Astrocyte (in vitro differentiated cells and primary cell): ENCODE measurements around the gene EGFL8. TPM values are rescaled to one million over a fixed set of nuclear protein-coding genes. Genes with fewer than 3 reads are reported as not detected.

Experiments used
- DNase-seq: peaks from one replicate; pipeline ENCODE4 v3.0.0-alpha.2; 2010; ENCODE audit warnings: low read depth
- FAIRE-seq: peaks from 2 replicates; lab custom pipeline; 2011; peaks lifted over from hg19 to GRCh38; lab: Jason Lieb, UNC
- H2AFZ ChIP-seq: 2 replicates; pipeline ENCODE4 v1.6.0; 2012; ENCODE audit warnings: low read depth, low read length, inconsistent platforms
- H3K27ac ChIP-seq: 2 replicates; pipeline ENCODE4 v1.5.1; 2011; ENCODE audit warnings: low read depth, low read length, inconsistent platforms
- H3K27me3 ChIP-seq: 2 replicates; pipeline ENCODE4 v1.6.0; 2011; ENCODE audit warnings: low read length, inconsistent platforms; ENCODE audit not compliant: insufficient read depth
- H3K36me3 ChIP-seq: 2 replicates; pipeline ENCODE4 v1.5.1; 2011; ENCODE audit warnings: low read length, inconsistent platforms; ENCODE audit not compliant: insufficient read depth
- H3K4me1 ChIP-seq: 2 replicates; pipeline ENCODE4 v1.5.1; 2011; ENCODE audit warnings: low read length, inconsistent platforms; ENCODE audit not compliant: insufficient read depth
- H3K4me2 ChIP-seq: 2 replicates; pipeline ENCODE4 v1.6.0; 2012; ENCODE audit warnings: low read length, inconsistent platforms
- H3K4me3 ChIP-seq: 2 replicates; pipeline ENCODE4 v1.5.1; 2011; ENCODE audit warnings: low read depth, mild to moderate bottlenecking, low read length, inconsistent platforms; ENCODE audit not compliant: insufficient read depth
- H3K79me2 ChIP-seq: 2 replicates; pipeline ENCODE4 v1.6.0; 2012; ENCODE audit warnings: mild to moderate bottlenecking, low read length, inconsistent platforms; ENCODE audit not compliant: insufficient read depth
- H3K9ac ChIP-seq: 2 replicates; pipeline ENCODE4 v1.6.0; 2012; ENCODE audit warnings: mild to moderate bottlenecking, low read length, inconsistent platforms
- H3K9me3 ChIP-seq: 2 replicates; pipeline ENCODE4 v1.5.1; 2012; ENCODE audit warnings: low read depth, mild to moderate bottlenecking, low read length, inconsistent platforms; ENCODE audit not compliant: insufficient read depth
- H4K20me1 ChIP-seq: 2 replicates; pipeline ENCODE4 v1.6.0; 2012; ENCODE audit warnings: low read length, inconsistent platforms; ENCODE audit not compliant: insufficient read depth
- H3K27ac Mint-ChIP-seq: one replicate; pipeline ENCODE4 v1.8.0; 2021; ENCODE audit warnings: mild to moderate bottlenecking, mixed read lengths; ENCODE audit not compliant: unreplicated experiment
- H3K27me3 Mint-ChIP-seq: one replicate; pipeline ENCODE4 v1.8.0; 2021; ENCODE audit warnings: low read depth, mixed read lengths; ENCODE audit not compliant: unreplicated experiment
- H3K36me3 Mint-ChIP-seq: one replicate; pipeline ENCODE4 v1.8.0; 2021; ENCODE audit warnings: low read depth, mixed read lengths; ENCODE audit not compliant: unreplicated experiment
- H3K4me1 Mint-ChIP-seq: one replicate; pipeline ENCODE4 v1.8.0; 2021; ENCODE audit warnings: low read depth, mixed read lengths; ENCODE audit not compliant: unreplicated experiment
- H3K4me3 Mint-ChIP-seq: one replicate; pipeline ENCODE4 v1.8.0; 2021; ENCODE audit warnings: mild to moderate bottlenecking, moderate library complexity, mixed read lengths; ENCODE audit not compliant: unreplicated experiment
- H3K9me3 Mint-ChIP-seq: one replicate; pipeline ENCODE4 v1.8.0; 2021; ENCODE audit warnings: mild to moderate bottlenecking, mixed read lengths; ENCODE audit not compliant: unreplicated experiment
- EZH2 ChIP-seq: IDR thresholded peaks from 2 replicates; pipeline ENCODE4 v1.6.1; 2012; ENCODE audit warnings: mild to moderate bottlenecking, low read length, inconsistent platforms; ENCODE audit not compliant: insufficient read depth
- total RNA-seq: library from RNA; stranded (reverse); gene quantifications from 2 replicates; pipeline ENCODE4 v1.2.1, GENCODE V29; 2021
- TF ChIP-seq, protein P1 (sequence below): IDR thresholded peaks from 2 replicates; pipeline ENCODE4 v1.5.1; 2011; ENCODE audit warnings: low read depth, mild to moderate bottlenecking, inconsistent platforms, low read length, moderate library complexity; ENCODE audit not compliant: insufficient read depth

The EGFL8 gene
- total RNA-seq, 1 donor from 2014 or later, result 13.3 TPM

GRCh38 chr6:32146287-32146686, 18.1 kb upstream of the EGFL8 start:
- H3K9me3 ChIP-seq, result no peaks in the 10 kb centered on the region
- H3K4me1 ChIP-seq, result no peaks in the 10 kb centered on the region
- no peak overlapping the region for H3K4me2 ChIP-seq
- peaks cover 9% of the 10 kb centered on the region for H3K9me3 Mint-ChIP-seq
- peak overlapping the region; percentile 4 for H3K4me3 Mint-ChIP-seq
- no peak for DNase-seq
- H3K36me3 Mint-ChIP-seq, result peaks cover 6% of the 10 kb centered on the region
- H3K27me3 Mint-ChIP-seq, result peaks cover 31% of the 10 kb centered on the region
- H3K36me3 ChIP-seq, result no peaks in the 10 kb centered on the region
- H3K27ac Mint-ChIP-seq, result peak overlapping the region; percentile 94
- FAIRE-seq, result no peak
- no peaks in the 10 kb centered on the region for H3K79me2 ChIP-seq
- H2AFZ ChIP-seq, result no peak overlapping the region
- H3K27ac ChIP-seq, result no peak overlapping the region
- no peak overlapping the region for H3K4me3 ChIP-seq
- TF ChIP-seq, protein P1, sequence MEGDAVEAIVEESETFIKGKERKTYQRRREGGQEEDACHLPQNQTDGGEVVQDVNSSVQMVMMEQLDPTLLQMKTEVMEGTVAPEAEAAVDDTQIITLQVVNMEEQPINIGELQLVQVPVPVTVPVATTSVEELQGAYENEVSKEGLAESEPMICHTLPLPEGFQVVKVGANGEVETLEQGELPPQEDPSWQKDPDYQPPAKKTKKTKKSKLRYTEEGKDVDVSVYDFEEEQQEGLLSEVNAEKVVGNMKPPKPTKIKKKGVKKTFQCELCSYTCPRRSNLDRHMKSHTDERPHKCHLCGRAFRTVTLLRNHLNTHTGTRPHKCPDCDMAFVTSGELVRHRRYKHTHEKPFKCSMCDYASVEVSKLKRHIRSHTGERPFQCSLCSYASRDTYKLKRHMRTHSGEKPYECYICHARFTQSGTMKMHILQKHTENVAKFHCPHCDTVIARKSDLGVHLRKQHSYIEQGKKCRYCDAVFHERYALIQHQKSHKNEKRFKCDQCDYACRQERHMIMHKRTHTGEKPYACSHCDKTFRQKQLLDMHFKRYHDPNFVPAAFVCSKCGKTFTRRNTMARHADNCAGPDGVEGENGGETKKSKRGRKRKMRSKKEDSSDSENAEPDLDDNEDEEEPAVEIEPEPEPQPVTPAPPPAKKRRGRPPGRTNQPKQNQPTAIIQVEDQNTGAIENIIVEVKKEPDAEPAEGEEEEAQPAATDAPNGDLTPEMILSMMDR, result no peak
- TF ChIP-seq EZH2, result no peak
- no peak overlapping the region for H3K9ac ChIP-seq
- H4K20me1 ChIP-seq, result no peaks in the 10 kb centered on the region
- H3K27me3 ChIP-seq, result peaks cover 37% of the 10 kb centered on the region
- peaks cover 20% of the 10 kb centered on the region for H3K4me1 Mint-ChIP-seq

GRCh38 chr6:32146687-32147086, 17.7 kb upstream of the EGFL8 start:
- Mint-ChIP-seq H3K4me1 (peaks cover 17% of the 10 kb centered on the region), H3K27ac (peak overlapping the region; percentile 94), H3K36me3 (peaks cover 6% of the 10 kb centered on the region), H3K4me3 (peak overlapping the region; percentile 4), H3K9me3 (peaks cover 9% of the 10 kb centered on the region), H3K27me3 (peaks cover 33% of the 10 kb centered on the region)
- TF ChIP-seq EZH2, result no peak
- TF ChIP-seq, protein P1, result no peak
- H3K9me3 ChIP-seq, result no peaks in the 10 kb centered on the region
- no peaks in the 10 kb centered on the region for H3K79me2 ChIP-seq
- peaks cover 37% of the 10 kb centered on the region for H3K27me3 ChIP-seq
- no peak overlapping the region for H3K4me2 ChIP-seq
- no peak overlapping the region for H3K27ac ChIP-seq
- no peak for DNase-seq
- H4K20me1 ChIP-seq, result no peaks in the 10 kb centered on the region
- H3K4me3 ChIP-seq, result no peak overlapping the region
- FAIRE-seq, result no peak
- no peak overlapping the region for H2AFZ ChIP-seq
- H3K36me3 ChIP-seq, result no peaks in the 10 kb centered on the region
- no peak overlapping the region for H3K9ac ChIP-seq
- no peaks in the 10 kb centered on the region for H3K4me1 ChIP-seq

GRCh38 chr6:32147401-32148132, 16.8 kb upstream of the EGFL8 start:
- TF ChIP-seq, protein P1, result no peak
- TF ChIP-seq EZH2, result no peak
- peak overlapping the region; percentile 53 for H3K27ac Mint-ChIP-seq
- peaks cover 33% of the 10 kb centered on the region for H3K27me3 Mint-ChIP-seq
- H3K27me3 ChIP-seq, result peaks cover 37% of the 10 kb centered on the region
- no peak overlapping the region for H2AFZ ChIP-seq
- DNase-seq, result no peak
- H3K27ac ChIP-seq, result no peak overlapping the region
- H4K20me1 ChIP-seq, result no peaks in the 10 kb centered on the region
- H3K9me3 ChIP-seq, result no peaks in the 10 kb centered on the region
- H3K4me1 Mint-ChIP-seq, result peaks cover 15% of the 10 kb centered on the region
- H3K9ac ChIP-seq, result no peak overlapping the region
- H3K79me2 ChIP-seq, result no peaks in the 10 kb centered on the region
- H3K9me3 Mint-ChIP-seq, result peaks cover 9% of the 10 kb centered on the region
- H3K4me2 ChIP-seq, result peak overlapping the region; percentile 66
- no peak for FAIRE-seq
- H3K4me3 Mint-ChIP-seq, result no peak overlapping the region
- peaks cover 6% of the 10 kb centered on the region for H3K36me3 Mint-ChIP-seq
- peaks cover 7% of the 10 kb centered on the region for H3K4me1 ChIP-seq
- no peak overlapping the region for H3K4me3 ChIP-seq
- H3K36me3 ChIP-seq, result no peaks in the 10 kb centered on the region
